ENCODE results near the gene KCNK4.
"Not testable (repeated sequence)": the region's sequence is repeated elsewhere in the genome, so short reads cannot be mapped to it uniquely, and the experiment has no call there.

The KCNK4 gene

GRCh38 chr11:64292460-64293254, 1.6 kb downstream of the KCNK4 start:
- no peak for DNase-seq

- no peak for DNase-seq
Measured at GRCh38 chr11:64294774-64295173, 3.7 kb downstream of the KCNK4 start.

GRCh38 chr11:64295760-64296159, 4.7 kb downstream of the KCNK4 start:
- DNase-seq: no peak

GRCh38 chr11:64296236-64296635, 5.1 kb downstream of the KCNK4 start:
- no peak for DNase-seq

GRCh38 chr11:64296830-64297698, 6.0 kb downstream of the KCNK4 start:
- DNase-seq: no peak

- no peak for DNase-seq
Measured at GRCh38 chr11:64297699-64298358, 6.7 kb downstream of the KCNK4 start.

GRCh38 chr11:64298966-64299846, 8.1 kb downstream of the KCNK4 start:
- peak; percentile 45 for DNase-seq

- peak; percentile 12 for DNase-seq
Measured at GRCh38 chr11:64299847-64300648, 8.9 kb downstream of the KCNK4 start, which contains the start of gene CATSPERZ. CATSPERZ (plus strand) TSS chr11:64300358; CDS start chr11:64300411, 53 bp downstream.

- DNase-seq: no peak
Measured at GRCh38 chr11:64303109-64304031, 12.3 kb downstream of the KCNK4 start.

GRCh38 chr11:64304032-64304315, 12.9 kb downstream of the KCNK4 start:
- no peak for DNase-seq

- peak; percentile 95 for DNase-seq
Measured at GRCh38 chr11:64304316-64305072, 13.4 kb downstream of the KCNK4 start.

- peak; percentile 100 for DNase-seq
Measured at GRCh38 chr11:64305075-64305690, 14.1 kb downstream of the KCNK4 start, which contains the start of gene ESRRA. ESRRA (plus strand) TSS chr11:64305524; CDS start chr11:64307180, 1,656 bp downstream.

- DNase-seq: peak; percentile 53
Measured at GRCh38 chr11:64305691-64306562, 14.8 kb downstream of the KCNK4 start.

GRCh38 chr11:64306563-64306875, 15.4 kb downstream of the KCNK4 start:
- DNase-seq: no peak

GRCh38 chr11:64306876-64307622, 15.9 kb downstream of the KCNK4 start:
- DNase-seq: no peak

- not testable (repeated sequence) for DNase-seq
Measured at GRCh38 chr11:64307795-64308194, 16.7 kb downstream of the KCNK4 start.

GRCh38 chr11:64312947-64313346, 21.8 kb downstream of the KCNK4 start:
- no peak for DNase-seq
